Epithelial cell of proximal tubule (primary cell): ENCODE results near the gene DQX1. TPM values are rescaled to one million over a fixed set of nuclear protein-coding genes. Genes with fewer than 3 reads are reported as not detected.

ENCODE experiments used
- DNase-seq: peaks from one replicate; pipeline ENCODE4 v3.0.0-alpha.2; 2011; ENCODE audit warnings: low read depth
- H3K4me3 ChIP-seq: 2 replicates; pipeline ENCODE4 v1.5.1; 2011; ENCODE audit warnings: low read depth, mild to moderate bottlenecking, low read length
- CTCF ChIP-seq: conservative IDR thresholded peaks from 2 replicates; pipeline ENCODE4 v1.5.1; 2012; ENCODE audit warnings: low read depth, mild to moderate bottlenecking, low read length
- total RNA-seq: library from RNA; depleted of rRNA; stranded (reverse); fragments of >200 nt; gene quantifications from 2 replicates; pipeline ENCODE4 v1.2.3, GENCODE V29; 2015

DQX1 gene
- total RNA-seq, 1 donor from 2014 or later, result not detected

- DNase-seq, result no peak
- no peak overlapping the region for H3K4me3 ChIP-seq
- TF ChIP-seq CTCF, result no peak
These were observed 33.9 kb upstream of the DQX1 start for GRCh38 chr2:74559912-74560311.

- TF ChIP-seq CTCF, result no peak
- no peak for DNase-seq
- H3K4me3 ChIP-seq, result no peak overlapping the region
These were observed 32.5 kb upstream of the DQX1 start for GRCh38 chr2:74558284-74559230.

- no peak for DNase-seq
- TF ChIP-seq CTCF, result no peak
- H3K4me3 ChIP-seq, result no peak overlapping the region
These were observed 30.9 kb upstream of the DQX1 start for GRCh38 chr2:74556831-74557370.

DNA sequence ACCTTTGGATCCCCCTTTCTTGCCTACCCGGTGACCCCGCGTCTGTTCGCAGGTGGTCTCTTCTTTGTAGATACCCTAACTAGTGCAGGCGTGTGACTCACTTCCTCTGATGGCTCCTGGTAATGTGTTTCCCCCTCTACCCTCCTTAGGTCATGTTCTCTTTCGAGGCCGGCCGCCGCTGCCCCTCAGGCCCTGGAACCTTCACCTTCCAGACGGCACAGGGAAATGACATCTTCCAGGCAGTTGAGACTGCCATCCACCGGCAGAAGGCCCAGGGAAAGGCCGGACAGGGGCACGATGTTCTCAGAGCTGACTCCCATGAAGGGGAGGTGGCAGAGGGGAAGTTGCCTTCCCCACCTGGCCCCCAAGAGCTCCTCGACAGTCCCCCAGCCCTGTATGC is 30.1 kb upstream of the DQX1 start:
- no peak for DNase-seq
- TF ChIP-seq CTCF, result no peak
- no peak overlapping the region for H3K4me3 ChIP-seq

GRCh38 chr2:74555610-74556103 is 29.6 kb upstream of the DQX1 start:
- H3K4me3 ChIP-seq, result peak overlapping the region; percentile 76
- no peak for DNase-seq
- TF ChIP-seq CTCF, result no peak

DNA sequence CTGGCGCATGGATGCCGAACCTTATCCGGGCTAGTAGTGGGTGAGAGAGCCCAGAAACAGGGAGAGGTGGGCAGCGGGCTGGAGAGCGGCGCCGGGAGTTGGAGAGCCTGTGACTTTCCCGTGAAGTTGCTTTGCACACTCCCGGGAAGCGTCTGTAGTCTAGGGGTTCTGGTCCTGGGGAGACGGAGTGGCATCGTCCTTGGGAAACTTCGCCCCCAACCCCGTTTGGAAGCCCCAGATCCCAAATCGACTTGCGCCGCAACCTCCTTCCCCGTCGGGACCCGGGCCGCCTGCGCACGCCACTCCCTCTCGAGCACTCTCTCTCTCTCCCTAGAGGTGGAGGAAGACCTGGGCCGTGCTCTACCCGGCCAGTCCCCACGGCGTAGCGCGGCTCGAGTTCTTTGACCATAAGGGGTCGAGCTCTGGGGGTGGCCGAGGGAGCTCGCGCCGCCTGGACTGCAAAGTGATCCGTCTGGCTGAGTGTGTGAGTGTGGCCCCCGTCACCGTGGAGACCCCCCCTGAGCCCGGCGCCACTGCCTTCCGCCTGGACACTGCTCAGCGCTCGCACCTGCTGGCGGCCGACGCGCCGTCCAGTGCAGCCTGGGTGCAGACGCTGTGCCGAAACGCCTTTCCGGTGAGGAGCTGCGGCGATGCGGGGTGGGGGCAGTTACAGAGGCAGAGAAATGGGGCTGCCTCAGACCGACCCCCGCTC is 28.9 kb upstream of the DQX1 start:
- no peak for DNase-seq
- H3K4me3 ChIP-seq, result peak overlapping the region; percentile 76
- TF ChIP-seq CTCF, result no peak
